Smooth muscle cell (in vitro differentiated cells): ENCODE results near the gene NQO2. TPM values are rescaled to one million over a fixed set of nuclear protein-coding genes. Genes with fewer than 3 reads are reported as not detected.

Experiments used
- DNase-seq: peaks from one replicate; lab custom pipeline; 2025; ENCODE audit not compliant: unreplicated experiment; lab: John Stamatoyannopoulos, UW
- H2AFZ ChIP-seq: fragments of 200-600 bp; sonication (generic); 2 replicates; pipeline ENCODE4 v1.6.0; 2016; ENCODE audit warnings: antibody characterized with exemption, low read depth, mild to moderate bottlenecking
- H3F3A ChIP-seq: fragments of 200-600 bp; sonication (generic); 2 replicates; pipeline ENCODE4 v1.6.0; 2017; ENCODE audit warnings: antibody characterized with exemption, low read depth
- H3K27ac ChIP-seq: fragments of 200-600 bp; sonication (generic); 2 replicates; pipeline ENCODE4 v1.5.1; 2016; ENCODE audit warnings: low read depth, mild to moderate bottlenecking
- H3K27me3 ChIP-seq: fragments of 200-600 bp; sonication (generic); 2 replicates; pipeline ENCODE4 v1.6.1; 2016; ENCODE audit warnings: low read depth, mild to moderate bottlenecking
- H3K36me3 ChIP-seq: fragments of 200-600 bp; sonication (generic); 2 replicates; pipeline ENCODE4 v1.5.1; 2016; ENCODE audit warnings: low read depth
- H3K4me1 ChIP-seq: fragments of 200-600 bp; sonication (generic); 2 replicates; pipeline ENCODE4 v1.5.1; 2016; ENCODE audit warnings: low read depth
- H3K4me2 ChIP-seq: fragments of 200-600 bp; sonication (generic); 2 replicates; pipeline ENCODE4 v1.6.0; 2016; ENCODE audit warnings: mild to moderate bottlenecking
- H3K4me3 ChIP-seq: fragments of 200-600 bp; sonication (generic); 2 replicates; pipeline ENCODE4 v1.5.1; 2016; ENCODE audit warnings: mild to moderate bottlenecking
- H3K79me2 ChIP-seq: fragments of 200-600 bp; sonication (generic); 2 replicates; pipeline ENCODE4 v1.6.0; 2016; ENCODE audit warnings: low read depth, mild to moderate bottlenecking
- H3K9ac ChIP-seq: fragments of 200-600 bp; sonication (generic); 2 replicates; pipeline ENCODE4 v1.6.0; 2016; ENCODE audit warnings: low read depth
- H3K9me3 ChIP-seq: fragments of 200-600 bp; sonication (generic); replicated peaks from 2 replicates; pipeline ENCODE4 v1.5.1; 2016; ENCODE audit warnings: low read depth
- H4K20me1 ChIP-seq: fragments of 200-600 bp; sonication (generic); 2 replicates; pipeline ENCODE4 v1.6.0; 2016; ENCODE audit warnings: low read depth
- CTCF ChIP-seq: fragments of 200-600 bp; sonication (generic); IDR thresholded peaks from 2 replicates; pipeline ENCODE4 v1.5.1; 2017; ENCODE audit warnings: borderline replicate concordance, mild to moderate bottlenecking, antibody characterized with exemption; ENCODE audit not compliant: insufficient read depth, poor library complexity, severe bottlenecking
- WGBS: methylation state at CpG from one replicate; pipeline ENCODE4 v1.1.7; 2016; ENCODE audit warnings: low lambda C conversion rate; 5-methylcytosine and 5-hydroxymethylcytosine counted together
- polyA plus RNA-seq: library from polyadenylated mRNA; unstranded; fragments of >200 nt; fragmentation: Nextera tagmentation; extraction: Ambion mirVana; gene quantifications from 2 replicates; pipeline ENCODE4 v1.2.1, GENCODE V29; 2016
- total RNA-seq: library from RNA; depleted of rRNA; stranded (reverse); fragments of >200 nt; gene quantifications from 2 replicates; pipeline ENCODE4 v1.2.3, GENCODE V29; 2014

Gene NQO2
- total and polyA plus RNA-seq, 2 experiments from 2014 or later: 12.9 to 49.0 TPM

GRCh38 chr6:2967936-2968335 is 31.8 kb upstream of the NQO2 start:
- WGBS: 96% methylated on average over 7 of the region's 7 CpGs
- Histone ChIP-seq H3F3A (peaks cover 20% of the 10 kb centered on the region), H3K27ac (no peak overlapping the region), H3K9me3 (no peaks in the 10 kb centered on the region), H3K4me1 (peaks cover 21% of the 10 kb centered on the region), H2AFZ (no peak overlapping the region), H3K4me3 (no peak overlapping the region), H4K20me1 (peaks cover 22% of the 10 kb centered on the region), H3K79me2 (peaks cover 48% of the 10 kb centered on the region), H3K27me3 (no peaks in the 10 kb centered on the region), H3K9ac (no peak overlapping the region), H3K36me3 (no peaks in the 10 kb centered on the region), H3K4me2 (no peak overlapping the region)
- no peak for DNase-seq
- TF ChIP-seq CTCF: no peak

DNA sequence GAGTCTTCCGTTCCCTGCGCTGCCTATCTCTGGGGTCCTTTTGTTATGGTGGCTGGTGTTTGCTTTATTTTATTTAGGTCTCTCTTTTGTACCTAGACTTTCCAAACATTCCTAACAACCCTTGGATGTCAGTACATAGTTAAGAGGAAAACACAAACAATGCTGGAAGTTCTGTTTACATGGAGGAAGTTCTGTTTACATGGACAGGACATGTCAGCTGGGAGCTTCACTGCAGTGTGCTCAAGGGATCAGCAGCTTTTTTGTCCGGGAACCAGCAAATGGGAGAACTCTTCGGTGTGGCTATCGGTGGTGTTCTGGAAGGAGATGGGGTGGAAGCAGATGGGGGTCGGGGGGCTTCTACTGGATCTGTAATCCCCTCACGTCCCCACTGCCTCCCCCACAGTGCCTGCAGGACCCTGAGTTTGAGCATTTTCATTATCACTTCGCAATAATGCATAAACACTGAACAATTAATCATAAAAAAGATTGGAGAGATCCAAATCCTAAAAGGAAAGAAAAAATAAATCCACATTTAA is 31.0 kb upstream of the NQO2 start:
- Histone ChIP-seq H3K79me2 (peaks cover 43% of the 10 kb centered on the region), H3K9ac (no peak overlapping the region), H3K9me3 (no peaks in the 10 kb centered on the region), H3K4me2 (peak overlapping the region; percentile 31), H3K4me1 (peaks cover 21% of the 10 kb centered on the region), H3K36me3 (no peaks in the 10 kb centered on the region), H3K27ac (peak overlapping the region; percentile 28), H3K27me3 (no peaks in the 10 kb centered on the region), H4K20me1 (peaks cover 22% of the 10 kb centered on the region), H3K4me3 (no peak overlapping the region), H2AFZ (no peak overlapping the region), H3F3A (peaks cover 23% of the 10 kb centered on the region)
- 82% methylated on average over 8 of the region's 8 CpGs for WGBS
- no peak for TF ChIP-seq CTCF
- DNase-seq: no peak

DNA sequence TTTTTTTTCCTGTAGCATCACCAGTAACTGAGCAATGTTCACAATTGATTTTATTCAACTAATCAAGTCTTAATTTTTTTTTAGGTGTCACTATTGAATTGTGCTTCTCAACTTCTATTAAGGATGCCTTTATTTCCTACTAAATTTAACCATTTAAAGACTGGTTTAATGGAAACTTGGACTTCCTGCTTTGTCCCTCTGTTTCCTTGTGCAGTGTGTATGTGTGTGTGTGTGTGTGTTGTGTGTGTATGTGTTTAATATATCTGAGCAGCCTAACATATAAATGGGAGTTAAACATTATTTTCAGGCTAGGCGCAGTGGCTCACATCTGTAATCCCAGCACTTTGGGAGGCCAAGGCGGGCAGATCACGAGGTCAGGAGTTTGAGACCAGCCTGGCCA is 30.1 kb upstream of the NQO2 start:
- DNase-seq: no peak
- H3K36me3 ChIP-seq: no peaks in the 10 kb centered on the region
- H4K20me1 ChIP-seq: peaks cover 16% of the 10 kb centered on the region
- H2AFZ ChIP-seq: no peak overlapping the region
- H3K4me3 ChIP-seq: no peak overlapping the region
- no peak for TF ChIP-seq CTCF
- H3K9ac ChIP-seq: no peak overlapping the region
- H3F3A ChIP-seq: peaks cover 23% of the 10 kb centered on the region
- no peaks in the 10 kb centered on the region for H3K27me3 ChIP-seq
- peak overlapping the region; percentile 28 for H3K27ac ChIP-seq
- no peaks in the 10 kb centered on the region for H3K9me3 ChIP-seq
- 88% methylated on average over 3 of the region's 3 CpGs for WGBS
- peaks cover 21% of the 10 kb centered on the region for H3K4me1 ChIP-seq
- peaks cover 34% of the 10 kb centered on the region for H3K79me2 ChIP-seq
- H3K4me2 ChIP-seq: no peak overlapping the region

GRCh38 chr6:2970034-2970685 is 29.5 kb upstream of the NQO2 start:
- Histone ChIP-seq H3K27me3 (no peaks in the 10 kb centered on the region), H3K4me3 (peak overlapping the region; percentile 90), H3K4me1 (peaks cover 21% of the 10 kb centered on the region), H3K79me2 (peaks cover 28% of the 10 kb centered on the region), H3F3A (peaks cover 23% of the 10 kb centered on the region), H4K20me1 (peaks cover 11% of the 10 kb centered on the region), H3K4me2 (peak overlapping the region; percentile 86), H3K36me3 (no peaks in the 10 kb centered on the region), H3K9me3 (no peaks in the 10 kb centered on the region), H2AFZ (peak overlapping the region; percentile 92), H3K27ac (peak overlapping the region; percentile 88), H3K9ac (no peak overlapping the region)
- no peak for DNase-seq
- 49% methylated on average over 10 of the region's 10 CpGs for WGBS
- TF ChIP-seq CTCF: no peak
